HepG2 (cell line): ENCODE data around the gene ZNF771. TPM values are rescaled to one million over a fixed set of nuclear protein-coding genes. Genes with fewer than 3 reads are reported as not detected.

Experiments used
- ERF ChIP-seq: IDR thresholded peaks from 2 replicates; pipeline ENCODE4 v1.6.1; 2018; ENCODE audit warnings: missing biosample characterization, missing genetic modification reagents
- GPBP1L1 ChIP-seq: sonication (generic); formaldehyde crosslinking; IDR thresholded peaks from 2 replicates; pipeline ENCODE4 v1.5.0; 2020; ENCODE audit warnings: mild to moderate bottlenecking, missing genetic modification reagents
- MAFG ChIP-seq: sonication (generic); formaldehyde crosslinking; IDR thresholded peaks from 2 replicates; pipeline ENCODE4 v1.5.1; 2020; ENCODE audit warnings: mild to moderate bottlenecking, missing genetic modification reagents
- SCMH1 ChIP-seq: sonication (generic); formaldehyde crosslinking; IDR thresholded peaks from 2 replicates; pipeline ENCODE4 v1.9.0; 2021; ENCODE audit warnings: missing genetic modification reagents, mild to moderate bottlenecking, borderline replicate concordance
- STAT5B ChIP-seq: sonication (generic); formaldehyde crosslinking; IDR thresholded peaks from 2 replicates; pipeline ENCODE4 v1.4.0; 2020; ENCODE audit warnings: missing genetic modification reagents
- ZBTB20 ChIP-seq: sonication (generic); formaldehyde crosslinking; IDR thresholded peaks from 2 replicates; pipeline ENCODE4 v1.8.1; 2023; ENCODE audit warnings: missing genetic modification reagents, low read depth, mild to moderate bottlenecking, borderline replicate concordance
- ZBTB49 ChIP-seq: sonication (generic); formaldehyde crosslinking; IDR thresholded peaks from 2 replicates; pipeline ENCODE4 v1.4.0; 2020; ENCODE audit warnings: missing genetic modification reagents, borderline replicate concordance
- ZC3H4 ChIP-seq: sonication (generic); formaldehyde crosslinking; IDR thresholded peaks from 2 replicates; pipeline ENCODE4 v1.4.0; 2020; ENCODE audit warnings: missing genetic modification reagents, borderline replicate concordance
- ZNF841 ChIP-seq: sonication (generic); formaldehyde crosslinking; IDR thresholded peaks from 2 replicates; pipeline ENCODE4 v1.8.1; 2023; ENCODE audit warnings: missing genetic modification reagents, borderline replicate concordance
- polyA plus RNA-seq, 8 experiments: library from polyadenylated mRNA; depleted of rRNA in 3 of 8; stranded (reverse) in 7 of 8; unstranded in 1 of 8; fragments of >200 nt; fragmentation: Illumina TruSeq in 4 of 8; extraction: Trizol in 4 of 8; gene quantifications; 2 replicates each; pipeline versions ENCODE4 v1.2.1 to v1.2.3, GENCODE V29; 2011 to 2016; ENCODE audit warnings: low read depth in 4 of 8, missing spikeins in 1 of 8, mixed read lengths in 1 of 8; ENCODE audit not compliant: insufficient read depth in 1 of 8
- total RNA-seq, 5 experiments: library from RNA; depleted of rRNA; stranded (reverse); fragments of >200 nt; fragmentation: Illumina TruSeq; extraction: Trizol; gene quantifications; 2 replicates each; pipeline ENCODE4 v1.2.3, GENCODE V29; 2016; ENCODE audit warnings: low read depth in 1 of 5

Gene ZNF771
- total and polyA plus RNA-seq, 2 of the 13 experiments (the other 11 are each of a cell fraction or from before 2014, with no cell fraction given) = 5.0 to 11.8 TPM

GRCh38 chr16:30443631-30444030 is 36.2 kb downstream of the ZNF771 start (continued):
- TF ChIP-seq GPBP1L1 (CRISPR knock-in tag) (no peak), SCMH1 (CRISPR knock-in tag) (no peak), ZBTB20 (CRISPR knock-in tag) (no peak), ZC3H4 (CRISPR knock-in tag) (no peak), ERF (no peak), MAFG (CRISPR knock-in tag) (no peak), ZNF841 (CRISPR knock-in tag) (no peak), ZBTB49 (CRISPR knock-in tag) (no peak), STAT5B (no peak)
- TF ChIP-seq, all 625 proteins: peak for 4
